PFSK-1 (cell line): ENCODE measurements around the gene ISYNA1.

Source experiments
- FOXP2 ChIP-seq: optimal IDR thresholded peaks from 2 replicates; pipeline ENCODE3; 2011; ENCODE audit warnings: borderline replicate concordance, control low read depth, inconsistent platforms; ENCODE audit not compliant: insufficient read depth; ENCODE audit errors: extremely low read length, extremely low read depth
- POLR2AphosphoS5 ChIP-seq: IDR thresholded peaks from 2 replicates; pipeline ENCODE4 v1.6.1; 2012; ENCODE audit warnings: low read depth, mild to moderate bottlenecking, control low read depth, low read length, moderate library complexity
- REST ChIP-seq, 2 experiments: IDR thresholded peaks; 2 replicates each; pipeline versions ENCODE4 v1.6.1 to v1.8.0; 2011 to 2012; ENCODE audit warnings: low read depth in 2 of 2, low read length in 2 of 2, control low read depth in 1 of 2, inconsistent platforms in 1 of 2, mild to moderate bottlenecking in 1 of 2, moderate library complexity in 1 of 2; ENCODE audit not compliant: insufficient read depth in 1 of 2
- SIN3A ChIP-seq: IDR thresholded peaks from 2 replicates; pipeline ENCODE4 v1.6.1; 2012; ENCODE audit warnings: mild to moderate bottlenecking, low read length, moderate library complexity, borderline replicate concordance; ENCODE audit not compliant: insufficient read depth
- TAF1 ChIP-seq: IDR thresholded peaks from 2 replicates; pipeline ENCODE4 v1.6.1; 2012; ENCODE audit warnings: low read length, control low read depth, borderline replicate concordance; ENCODE audit not compliant: insufficient read depth

The ISYNA1 gene

GRCh38 chr19:18393836-18394235 lies 44.1 kb downstream of the ISYNA1 start:
- TF ChIP-seq FOXP2 (no peak), TAF1 (no peak), SIN3A (no peak), POLR2AphosphoS5 (no peak), REST (IDR thresholded peaks at IDR 0.05; ENCODE audit: insufficient read depth in 1 of 2, low read depth in 2 of 2, low read length in 2 of 2) (no peak)

GRCh38 chr19:18392926-18393325 lies 45.0 kb downstream of the ISYNA1 start:
- TF ChIP-seq POLR2AphosphoS5 (no peak), SIN3A (no peak), FOXP2 (no peak), REST (IDR thresholded peaks at IDR 0.05; ENCODE audit: insufficient read depth in 1 of 2, low read depth in 2 of 2, low read length in 2 of 2) (no peak), TAF1 (no peak)

GRCh38 chr19:18392417-18392816 lies 45.5 kb downstream of the ISYNA1 start:
- TF ChIP-seq TAF1 (no peak), SIN3A (no peak), POLR2AphosphoS5 (no peak), FOXP2 (no peak), REST (IDR thresholded peaks at IDR 0.05; ENCODE audit: insufficient read depth in 1 of 2, low read depth in 2 of 2, low read length in 2 of 2) (no peak)

- TF ChIP-seq POLR2AphosphoS5 = no peak
- TF ChIP-seq SIN3A = no peak
- TF ChIP-seq FOXP2 = no peak
- TF ChIP-seq TAF1 = no peak
- TF ChIP-seq REST (IDR thresholded peaks at IDR 0.05; ENCODE audit: insufficient read depth in 1 of 2, low read depth in 2 of 2, low read length in 2 of 2) = no peak
Measured at GRCh38 chr19:18391509-18392075, 46.3 kb downstream of the ISYNA1 start.
